ENCODE data around the gene BCL7A. TPM values are rescaled to one million over a fixed set of nuclear protein-coding genes. Genes with fewer than 3 reads are reported as not detected.
"Not testable (repeated sequence)": the region's sequence is repeated elsewhere in the genome, so short reads cannot be mapped to it uniquely, and the experiment has no call there.

Gene BCL7A
- polyA plus RNA-seq, 2 donors, result 1.0 to 2.1 TPM

- Histone ChIP-seq H3K9me3 (ENCODE audit: control insufficient read depth in 2 of 2, insufficient read depth in 1 of 2, low read depth in 1 of 2, low read length in 1 of 2) (no peaks in the 10 kb centered on the region), H3K4me3 (ENCODE audit: low read depth in 1 of 2, low read length in 2 of 2) (no peak overlapping the region), H3K27me3 (ENCODE audit: control insufficient read depth in 1 of 2, insufficient read depth in 2 of 2, low read length in 2 of 2) (no peaks in the 10 kb centered on the region), H3K36me3 (ENCODE audit: control insufficient read depth in 2 of 2, insufficient read depth in 2 of 2, low read length in 1 of 2) (peaks cover 0 to 5% of the 10 kb centered on the region in 2 donors), H3K4me1 (ENCODE audit: control insufficient read depth in 2 of 2, insufficient read depth in 2 of 2, low read length in 1 of 2) (no peaks in the 10 kb centered on the region), H3K27ac (ENCODE audit: low read depth in 2 of 2, low read length in 1 of 2) (no peak overlapping the region)
- WGBS, 2 donors, result 86% methylated on average over 20 of the region's 20 CpGs
Observed at GRCh38 chr12:122050706-122051105, 29.0 kb downstream of the BCL7A start.

- 42 to 53% methylated on average over 14 of the region's 14 CpGs for WGBS, 2 donors
- no peaks in the 10 kb centered on the region for H3K9me3 ChIP-seq (ENCODE audit: control insufficient read depth in 2 of 2, insufficient read depth in 1 of 2, low read depth in 1 of 2, low read length in 1 of 2)
- H3K4me3 ChIP-seq (ENCODE audit: low read depth in 1 of 2, low read length in 2 of 2), result no peak overlapping the region
- H3K4me1 ChIP-seq (ENCODE audit: control insufficient read depth in 2 of 2, insufficient read depth in 2 of 2, low read length in 1 of 2), result no peaks in the 10 kb centered on the region
- H3K27ac ChIP-seq (ENCODE audit: low read depth in 2 of 2, low read length in 1 of 2), result peak overlapping the region in 1 of 2 donors; percentile 38
- H3K27me3 ChIP-seq (ENCODE audit: control insufficient read depth in 1 of 2, insufficient read depth in 2 of 2, low read length in 2 of 2), result no peaks in the 10 kb centered on the region
- peaks cover 0 to 3% of the 10 kb centered on the region in 2 donors for H3K36me3 ChIP-seq (ENCODE audit: control insufficient read depth in 2 of 2, insufficient read depth in 2 of 2, low read length in 1 of 2)
Observed at GRCh38 chr12:122051231-122051876, 29.7 kb downstream of the BCL7A start.

GRCh38 chr12:122052285-122052684, 30.6 kb downstream of the BCL7A start:
- Histone ChIP-seq H3K27ac (ENCODE audit: low read depth in 2 of 2, low read length in 1 of 2) (no peak overlapping the region), H3K27me3 (ENCODE audit: control insufficient read depth in 1 of 2, insufficient read depth in 2 of 2, low read length in 2 of 2) (no peaks in the 10 kb centered on the region), H3K36me3 (ENCODE audit: control insufficient read depth in 2 of 2, insufficient read depth in 2 of 2, low read length in 1 of 2) (peaks cover 0 to 3% of the 10 kb centered on the region in 2 donors), H3K4me1 (ENCODE audit: control insufficient read depth in 2 of 2, insufficient read depth in 2 of 2, low read length in 1 of 2) (no peaks in the 10 kb centered on the region), H3K9me3 (ENCODE audit: control insufficient read depth in 2 of 2, insufficient read depth in 1 of 2, low read depth in 1 of 2, low read length in 1 of 2) (no peaks in the 10 kb centered on the region), H3K4me3 (ENCODE audit: low read depth in 1 of 2, low read length in 2 of 2) (no peak overlapping the region)
- 69 to 79% methylated on average over 2 of the region's 2 CpGs for WGBS, 2 donors

GRCh38 chr12:122054842-122055520, 33.3 kb downstream of the BCL7A start:
- H3K27ac ChIP-seq (ENCODE audit: low read depth in 2 of 2, low read length in 1 of 2), result no peak overlapping the region
- peaks cover 0 to 6% of the 10 kb centered on the region in 2 donors for H3K36me3 ChIP-seq (ENCODE audit: control insufficient read depth in 2 of 2, insufficient read depth in 2 of 2, low read length in 1 of 2)
- no peak overlapping the region for H3K4me3 ChIP-seq (ENCODE audit: low read depth in 1 of 2, low read length in 2 of 2)
- no peaks in the 10 kb centered on the region for H3K4me1 ChIP-seq (ENCODE audit: control insufficient read depth in 2 of 2, insufficient read depth in 2 of 2, low read length in 1 of 2)
- H3K9me3 ChIP-seq (ENCODE audit: control insufficient read depth in 2 of 2, insufficient read depth in 1 of 2, low read depth in 1 of 2, low read length in 1 of 2), result no peaks in the 10 kb centered on the region
- 88 to 91% methylated on average over 27 of the region's 27 CpGs for WGBS, 2 donors
- H3K27me3 ChIP-seq (ENCODE audit: control insufficient read depth in 1 of 2, insufficient read depth in 2 of 2, low read length in 2 of 2), result no peaks in the 10 kb centered on the region

- not testable (repeated sequence) for H3K27me3 ChIP-seq (ENCODE audit: control insufficient read depth in 1 of 2, insufficient read depth in 2 of 2, low read length in 2 of 2); H3K27ac ChIP-seq (ENCODE audit: low read depth in 2 of 2, low read length in 1 of 2); H3K4me1 ChIP-seq (ENCODE audit: control insufficient read depth in 2 of 2, insufficient read depth in 2 of 2, low read length in 1 of 2); H3K36me3 ChIP-seq (ENCODE audit: control insufficient read depth in 2 of 2, insufficient read depth in 2 of 2, low read length in 1 of 2); H3K9me3 ChIP-seq (ENCODE audit: control insufficient read depth in 2 of 2, insufficient read depth in 1 of 2, low read depth in 1 of 2, low read length in 1 of 2); H3K4me3 ChIP-seq (ENCODE audit: low read depth in 1 of 2, low read length in 2 of 2)
- 95% methylated on average over 7 of the region's 7 CpGs for WGBS, 2 donors
Observed at GRCh38 chr12:122056406-122056805, 34.7 kb downstream of the BCL7A start.

- 95 to 96% methylated on average over 11 of the region's 11 CpGs for WGBS, 2 donors
- no peaks in the 10 kb centered on the region for H3K27me3 ChIP-seq (ENCODE audit: control insufficient read depth in 1 of 2, insufficient read depth in 2 of 2, low read length in 2 of 2)
- peaks cover 0 to 6% of the 10 kb centered on the region in 2 donors for H3K36me3 ChIP-seq (ENCODE audit: control insufficient read depth in 2 of 2, insufficient read depth in 2 of 2, low read length in 1 of 2)
- no peak overlapping the region for H3K27ac ChIP-seq (ENCODE audit: low read depth in 2 of 2, low read length in 1 of 2)
- no peaks in the 10 kb centered on the region for H3K4me1 ChIP-seq (ENCODE audit: control insufficient read depth in 2 of 2, insufficient read depth in 2 of 2, low read length in 1 of 2)
- no peaks in the 10 kb centered on the region for H3K9me3 ChIP-seq (ENCODE audit: control insufficient read depth in 2 of 2, insufficient read depth in 1 of 2, low read depth in 1 of 2, low read length in 1 of 2)
- no peak overlapping the region for H3K4me3 ChIP-seq (ENCODE audit: low read depth in 1 of 2, low read length in 2 of 2)
Observed at GRCh38 chr12:122057007-122057735, 35.5 kb downstream of the BCL7A start.

GRCh38 chr12:122057769-122058168, 36.1 kb downstream of the BCL7A start:
- Histone ChIP-seq H3K9me3 (ENCODE audit: control insufficient read depth in 2 of 2, insufficient read depth in 1 of 2, low read depth in 1 of 2, low read length in 1 of 2) (no peaks in the 10 kb centered on the region), H3K27me3 (ENCODE audit: control insufficient read depth in 1 of 2, insufficient read depth in 2 of 2, low read length in 2 of 2) (no peaks in the 10 kb centered on the region), H3K4me3 (ENCODE audit: low read depth in 1 of 2, low read length in 2 of 2) (no peak overlapping the region), H3K27ac (ENCODE audit: low read depth in 2 of 2, low read length in 1 of 2) (no peak overlapping the region), H3K4me1 (ENCODE audit: control insufficient read depth in 2 of 2, insufficient read depth in 2 of 2, low read length in 1 of 2) (peaks cover 2 to 3% of the 10 kb centered on the region in 2 donors), H3K36me3 (ENCODE audit: control insufficient read depth in 2 of 2, insufficient read depth in 2 of 2, low read length in 1 of 2) (peaks cover 0 to 6% of the 10 kb centered on the region in 2 donors)
- WGBS, 2 donors, result 93 to 96% methylated on average over 3 of the region's 3 CpGs

- H3K36me3 ChIP-seq (ENCODE audit: control insufficient read depth in 2 of 2, insufficient read depth in 2 of 2, low read length in 1 of 2), result peaks cover 0 to 6% of the 10 kb centered on the region in 2 donors
- H3K4me3 ChIP-seq (ENCODE audit: low read depth in 1 of 2, low read length in 2 of 2), result no peak overlapping the region
- H3K4me1 ChIP-seq (ENCODE audit: control insufficient read depth in 2 of 2, insufficient read depth in 2 of 2, low read length in 1 of 2), result peaks cover 5 to 8% of the 10 kb centered on the region in 2 donors
- H3K9me3 ChIP-seq (ENCODE audit: control insufficient read depth in 2 of 2, insufficient read depth in 1 of 2, low read depth in 1 of 2, low read length in 1 of 2), result no peaks in the 10 kb centered on the region
- WGBS, 2 donors, result 93 to 97% methylated on average over 11 of the region's 11 CpGs
- no peaks in the 10 kb centered on the region for H3K27me3 ChIP-seq (ENCODE audit: control insufficient read depth in 1 of 2, insufficient read depth in 2 of 2, low read length in 2 of 2)
- no peak overlapping the region for H3K27ac ChIP-seq (ENCODE audit: low read depth in 2 of 2, low read length in 1 of 2)
Observed at GRCh38 chr12:122058549-122059149, 37.0 kb downstream of the BCL7A start.

GRCh38 chr12:122059203-122059960, 37.7 kb downstream of the BCL7A start:
- peaks cover 0 to 6% of the 10 kb centered on the region in 2 donors for H3K36me3 ChIP-seq (ENCODE audit: control insufficient read depth in 2 of 2, insufficient read depth in 2 of 2, low read length in 1 of 2)
- no peak overlapping the region for H3K27ac ChIP-seq (ENCODE audit: low read depth in 2 of 2, low read length in 1 of 2)
- no peaks in the 10 kb centered on the region for H3K27me3 ChIP-seq (ENCODE audit: control insufficient read depth in 1 of 2, insufficient read depth in 2 of 2, low read length in 2 of 2)
- peaks cover 6 to 8% of the 10 kb centered on the region in 2 donors for H3K4me1 ChIP-seq (ENCODE audit: control insufficient read depth in 2 of 2, insufficient read depth in 2 of 2, low read length in 1 of 2)
- H3K4me3 ChIP-seq (ENCODE audit: low read depth in 1 of 2, low read length in 2 of 2), result no peak overlapping the region
- no peaks in the 10 kb centered on the region for H3K9me3 ChIP-seq (ENCODE audit: control insufficient read depth in 2 of 2, insufficient read depth in 1 of 2, low read depth in 1 of 2, low read length in 1 of 2)
- WGBS, 2 donors, result 92 to 93% methylated on average over 28 of the region's 28 CpGs
